ENCODE results near the gene CEBPB.

Gene CEBPB

GRCh38 chr20:50215101-50215690, 24.6 kb downstream of the CEBPB start:
- no peak for DNase-seq

- DNase-seq: no peak
Observed at GRCh38 chr20:50215926-50216325, 25.3 kb downstream of the CEBPB start.

GRCh38 chr20:50216543-50217206, 26.0 kb downstream of the CEBPB start:
- no peak for DNase-seq

- no peak for DNase-seq
Observed at GRCh38 chr20:50217207-50217949, 26.7 kb downstream of the CEBPB start.

- no peak for DNase-seq
Observed at GRCh38 chr20:50218987-50219435, 28.4 kb downstream of the CEBPB start.

GRCh38 chr20:50219600-50219999, 29.0 kb downstream of the CEBPB start:
- DNase-seq: no peak

- no peak for DNase-seq
Observed at GRCh38 chr20:50220093-50220893, 29.7 kb downstream of the CEBPB start.

- DNase-seq: no peak
Observed at GRCh38 chr20:50220894-50221365, 30.3 kb downstream of the CEBPB start.

- DNase-seq: no peak
Observed at GRCh38 chr20:50221501-50222308, 31.1 kb downstream of the CEBPB start.

GRCh38 chr20:50222309-50223038, 31.8 kb downstream of the CEBPB start:
- no peak for DNase-seq

- DNase-seq: no peak
Observed at GRCh38 chr20:50223039-50224005, 32.7 kb downstream of the CEBPB start.

GRCh38 chr20:50224052-50224451, 33.4 kb downstream of the CEBPB start:
- DNase-seq: no peak

GRCh38 chr20:50224531-50225255, 34.1 kb downstream of the CEBPB start:
- DNase-seq: no peak

GRCh38 chr20:50226093-50226974, 35.7 kb downstream of the CEBPB start:
- no peak for DNase-seq

GRCh38 chr20:50227506-50227905, 36.9 kb downstream of the CEBPB start:
- DNase-seq: no peak

- no peak for DNase-seq
Observed at GRCh38 chr20:50229156-50229607, 38.6 kb downstream of the CEBPB start.

- no peak for DNase-seq
Observed at GRCh38 chr20:50230184-50230583, 39.6 kb downstream of the CEBPB start.

- DNase-seq: no peak
Observed at GRCh38 chr20:50230871-50231560, 40.4 kb downstream of the CEBPB start.
